Measurements from ENCODE around the gene FOXR2. TPM values are rescaled to one million over a fixed set of nuclear protein-coding genes. Genes with fewer than 3 reads are reported as not detected.

Gene FOXR2
- not detected for total RNA-seq

- no peak for TF ChIP-seq CTCF (IDR thresholded peaks at IDR 0.05; ENCODE audit: low read depth)
These were observed at the start of gene FOXR2 for GRCh38 chrX:55623100-55623499. TSS of gene FOXR2 (plus strand) at chrX:55623400. CDS start at chrX:55623712, 312 bp downstream.

- TF ChIP-seq CTCF (IDR thresholded peaks at IDR 0.05; ENCODE audit: low read depth): no peak
These were observed 44.1 kb upstream of the FOXR2 start for GRCh38 chrX:55579115-55579514.

GRCh38 chrX:55582447-55582846 is 40.8 kb upstream of the FOXR2 start:
- TF ChIP-seq CTCF (IDR thresholded peaks at IDR 0.05; ENCODE audit: low read depth): no peak

GRCh38 chrX:55593296-55593695 is 29.9 kb upstream of the FOXR2 start:
- TF ChIP-seq CTCF (IDR thresholded peaks at IDR 0.05; ENCODE audit: low read depth): no peak

GRCh38 chrX:55593756-55594257 is 29.4 kb upstream of the FOXR2 start:
- TF ChIP-seq CTCF (IDR thresholded peaks at IDR 0.05; ENCODE audit: low read depth): no peak

- no peak for TF ChIP-seq CTCF (IDR thresholded peaks at IDR 0.05; ENCODE audit: low read depth)
These were observed 24.9 kb upstream of the FOXR2 start for GRCh38 chrX:55598333-55598732.

GRCh38 chrX:55619547-55619946 is 3.7 kb upstream of the FOXR2 start:
- TF ChIP-seq CTCF (IDR thresholded peaks at IDR 0.05; ENCODE audit: low read depth): no peak

Measured in subcutaneous adipose tissue (tissue), 4 donors.